Measurements from ENCODE around the gene USP17L15.
"Not testable (repeated sequence)": the region's sequence is repeated elsewhere in the genome, so short reads cannot be mapped to it uniquely, and the experiment has no call there.

USP17L15 gene, protein sequence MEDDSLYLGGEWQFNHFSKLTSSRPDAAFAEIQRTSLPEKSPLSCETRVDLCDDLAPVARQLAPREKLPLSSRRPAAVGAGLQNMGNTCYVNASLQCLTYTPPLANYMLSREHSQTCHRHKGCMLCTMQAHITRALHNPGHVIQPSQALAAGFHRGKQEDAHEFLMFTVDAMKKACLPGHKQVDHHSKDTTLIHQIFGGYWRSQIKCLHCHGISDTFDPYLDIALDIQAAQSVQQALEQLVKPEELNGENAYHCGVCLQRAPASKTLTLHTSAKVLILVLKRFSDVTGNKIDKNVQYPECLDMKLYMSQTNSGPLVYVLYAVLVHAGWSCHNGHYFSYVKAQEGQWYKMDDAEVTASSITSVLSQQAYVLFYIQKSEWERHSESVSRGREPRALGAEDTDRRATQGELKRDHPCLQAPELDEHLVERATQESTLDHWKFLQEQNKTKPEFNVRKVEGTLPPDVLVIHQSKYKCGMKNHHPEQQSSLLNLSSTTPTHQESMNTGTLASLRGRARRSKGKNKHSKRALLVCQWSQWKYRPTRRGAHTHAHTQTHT

GRCh38 chr4:9234085-9234484 is at the start of gene USP17L15:
USP17L15 (plus strand) TSS chr4:9234385; CDS start chr4:9234385, 0 bp downstream.
- not testable (repeated sequence) for FAIRE-seq; DNase-seq (ENCODE audit: low spot score)

DNA sequence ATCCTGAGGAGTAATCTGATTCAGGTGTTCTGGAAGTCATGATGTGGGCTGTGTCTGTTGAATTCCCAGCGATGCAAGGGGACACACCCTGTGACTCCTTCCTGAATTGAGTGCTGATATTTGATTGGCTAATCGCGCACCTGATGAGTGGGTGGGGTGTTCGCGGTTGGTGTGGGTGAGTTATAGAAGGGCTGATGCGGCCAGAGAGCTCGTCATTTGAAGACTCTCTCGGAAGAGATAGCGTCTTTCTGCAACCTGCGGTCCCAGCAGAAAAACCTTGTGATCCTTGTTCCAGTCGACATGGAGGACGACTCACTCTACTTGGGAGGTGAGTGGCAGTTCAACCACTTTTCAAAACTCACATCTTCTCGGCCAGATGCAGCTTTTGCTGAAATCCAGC is 23.8 kb upstream of the USP17L15 start, which contains the start of gene USP17L10:
Gene USP17L10, plus strand, starts transcription at position 301 of the 400 bp plus-strand sequence. Its CDS starts 0 bp downstream, at position 301.
- FAIRE-seq: not testable (repeated sequence)

GRCh38 chr4:9214701-9215100 is 19.5 kb upstream of the USP17L15 start:
- not testable (repeated sequence) for FAIRE-seq; DNase-seq (ENCODE audit: low spot score)

More for the DNA sequence above, 23.8 kb upstream of the USP17L15 start, which contains the start of gene USP17L10:
- DNase-seq (ENCODE audit: low spot score): not testable (repeated sequence)

GRCh38 chr4:9215105-9215504 is 19.1 kb upstream of the USP17L15 start, which contains the start of gene USP17L11:
USP17L11 (plus strand) TSS chr4:9215405; CDS start chr4:9215405, 0 bp downstream.
- DNase-seq (ENCODE audit: low spot score); FAIRE-seq: not testable (repeated sequence)

- DNase-seq (ENCODE audit: low spot score); FAIRE-seq: not testable (repeated sequence)
These were observed 14.3 kb upstream of the USP17L15 start, which contains the start of gene USP17L12 for GRCh38 chr4:9219852-9220251. USP17L12 (plus strand) TSS chr4:9220152; CDS start chr4:9220152, 0 bp downstream.

DNA sequence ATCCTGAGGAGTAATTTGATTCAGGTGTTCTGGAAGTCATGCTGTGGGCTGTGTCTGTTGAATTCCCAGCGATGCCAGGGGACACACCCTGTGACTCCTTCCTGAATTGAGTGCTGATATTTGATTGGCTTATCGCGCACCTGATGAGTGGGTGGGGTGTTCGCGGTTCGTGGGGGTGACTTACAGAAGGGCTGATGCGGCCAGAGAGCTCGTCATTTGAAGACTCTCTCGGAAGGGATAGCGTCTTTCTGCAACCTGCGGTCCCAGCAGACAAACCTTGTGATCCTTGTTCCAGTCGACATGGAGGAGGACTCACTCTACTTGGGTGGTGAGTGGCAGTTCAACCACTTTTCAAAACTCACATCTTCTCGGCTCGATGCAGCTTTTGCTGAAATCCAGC is 9.6 kb upstream of the USP17L15 start, which contains the start of gene USP17L13:
Gene USP17L13, plus strand, starts transcription at position 301 of the 400 bp plus-strand sequence. Its CDS starts 0 bp downstream, at position 301.
- not testable (repeated sequence) for FAIRE-seq; DNase-seq (ENCODE audit: low spot score)

- not testable (repeated sequence) for FAIRE-seq; DNase-seq (ENCODE audit: low spot score)
These were observed 3.9 kb upstream of the USP17L15 start for GRCh38 chr4:9230249-9230648.

GRCh38 chr4:9238461-9238860 is 4.3 kb downstream of the USP17L15 start:
- DNase-seq (ENCODE audit: low spot score): not testable (repeated sequence)

DNA sequence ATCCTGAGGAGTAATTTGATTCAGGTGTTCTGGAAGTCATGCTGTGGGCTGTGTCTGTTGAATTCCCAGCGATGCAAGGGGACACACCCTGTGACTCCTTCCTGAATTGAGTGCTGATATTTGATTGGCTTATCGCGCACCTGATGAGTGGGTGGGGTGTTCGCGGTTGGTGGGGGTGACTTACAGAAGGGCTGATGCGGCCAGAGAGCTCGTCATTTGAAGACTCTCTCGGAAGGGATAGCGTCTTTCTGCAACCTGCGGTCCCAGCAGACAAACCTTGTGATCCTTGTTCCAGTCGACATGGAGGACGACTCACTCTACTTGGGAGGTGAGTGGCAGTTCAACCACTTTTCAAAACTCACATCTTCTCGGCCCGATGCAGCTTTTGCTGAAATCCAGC is 9.4 kb downstream of the USP17L15 start, which contains the start of gene USP17L17:
Gene USP17L17, plus strand, starts transcription at position 301 of the 400 bp plus-strand sequence. Its CDS starts 0 bp downstream, at position 301.
- DNase-seq (ENCODE audit: low spot score); FAIRE-seq: not testable (repeated sequence)

More at GRCh38 chr4:9238461-9238860, 4.3 kb downstream of the USP17L15 start:
- FAIRE-seq: not testable (repeated sequence)

- not testable (repeated sequence) for DNase-seq (ENCODE audit: low spot score); FAIRE-seq
These were observed 13.9 kb downstream of the USP17L15 start, which contains the start of gene USP17L18 for GRCh38 chr4:9247953-9248680. USP17L18 (plus strand) TSS chr4:9248630; CDS start chr4:9248630, 0 bp downstream.

DNA sequence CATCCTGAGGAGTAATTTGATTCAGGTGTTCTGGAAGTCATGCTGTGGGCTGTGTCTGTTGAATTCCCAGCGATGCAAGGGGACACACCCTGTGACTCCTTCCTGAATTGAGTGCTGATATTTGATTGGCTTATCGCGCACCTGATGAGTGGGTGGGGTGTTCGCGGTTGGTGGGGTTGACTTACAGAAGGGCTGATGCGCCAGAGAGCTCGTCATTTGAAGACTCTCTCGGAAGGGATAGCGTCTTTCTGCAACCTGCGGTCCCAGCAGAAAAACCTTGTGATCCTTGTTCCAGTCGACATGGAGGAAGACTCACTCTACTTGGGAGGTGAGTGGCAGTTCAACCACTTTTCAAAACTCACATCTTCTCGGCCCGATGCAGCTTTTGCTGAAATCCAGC is 18.9 kb downstream of the USP17L15 start, which contains the start of gene USP17L19:
Gene USP17L19, plus strand, starts transcription at position 301 of the 400 bp plus-strand sequence. Its CDS starts 0 bp downstream, at position 301.
- FAIRE-seq; DNase-seq (ENCODE audit: low spot score): not testable (repeated sequence)

GRCh38 chr4:9257824-9258223 is 23.6 kb downstream of the USP17L15 start, which contains the start of gene USP17L20:
USP17L20 (plus strand) TSS chr4:9258124; CDS start chr4:9258124, 0 bp downstream.
- not testable (repeated sequence) for FAIRE-seq; DNase-seq (ENCODE audit: low spot score)

DNA sequence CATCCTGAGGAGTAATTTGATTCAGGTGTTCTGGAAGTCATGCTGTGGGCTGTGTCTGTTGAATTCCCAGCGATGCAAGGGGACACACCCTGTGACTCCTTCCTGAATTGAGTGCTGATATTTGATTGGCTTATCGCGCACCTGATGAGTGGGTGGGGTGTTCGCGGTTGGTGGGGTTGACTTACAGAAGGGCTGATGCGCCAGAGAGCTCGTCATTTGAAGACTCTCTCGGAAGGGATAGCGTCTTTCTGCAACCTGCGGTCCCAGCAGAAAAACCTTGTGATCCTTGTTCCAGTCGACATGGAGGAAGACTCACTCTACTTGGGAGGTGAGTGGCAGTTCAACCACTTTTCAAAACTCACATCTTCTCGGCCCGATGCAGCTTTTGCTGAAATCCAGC is 28.4 kb downstream of the USP17L15 start, which contains the start of gene USP17L21:
Gene USP17L21, plus strand, starts transcription at position 301 of the 400 bp plus-strand sequence. Its CDS starts 0 bp downstream, at position 301.
- not testable (repeated sequence) for DNase-seq (ENCODE audit: low spot score); FAIRE-seq

DNA sequence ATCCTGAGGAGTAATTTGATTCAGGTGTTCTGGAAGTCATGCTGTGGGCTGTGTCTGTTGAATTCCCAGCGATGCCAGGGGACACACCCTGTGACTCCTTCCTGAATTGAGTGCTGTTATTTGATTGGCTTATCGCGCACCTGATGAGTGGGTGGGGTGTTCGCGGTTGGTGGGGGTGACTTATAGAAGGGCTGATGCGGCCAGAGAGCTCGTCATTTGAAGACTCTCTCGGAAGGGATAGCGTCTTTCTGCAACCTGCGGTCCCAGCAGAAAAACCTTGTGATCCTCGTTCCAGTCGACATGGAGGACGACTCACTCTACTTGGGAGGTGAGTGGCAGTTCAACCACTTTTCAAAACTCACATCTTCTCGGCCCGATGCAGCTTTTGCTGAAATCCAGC is 33.1 kb downstream of the USP17L15 start, which contains the start of gene USP17L22:
Gene USP17L22, plus strand, starts transcription at position 301 of the 400 bp plus-strand sequence. Its CDS starts 0 bp downstream, at position 301.
- DNase-seq (ENCODE audit: low spot score); FAIRE-seq: not testable (repeated sequence)

- DNase-seq (ENCODE audit: low spot score); FAIRE-seq: not testable (repeated sequence)
These were observed 37.5 kb downstream of the USP17L15 start for GRCh38 chr4:9271719-9272118.

Data from urothelium cell line (cell line).